Mucosa of rectum (tissue), 2 donors: Measurements from ENCODE around the gene ZBTB5.
"Not testable (repeated sequence)": the region's sequence is repeated elsewhere in the genome, so short reads cannot be mapped to it uniquely, and the experiment has no call there.

ENCODE experiments used
- H3K27ac ChIP-seq, 2 donors: one replicate each; pipeline ENCODE4 v1.7.0; 2013; ENCODE audit warnings: inconsistent platforms in 2 of 2, low read depth in 2 of 2, low read length in 2 of 2
- H3K27me3 ChIP-seq, 2 donors: one replicate each; pipeline ENCODE4 v1.7.0; 2013; ENCODE audit warnings: low read length in 2 of 2; ENCODE audit not compliant: control insufficient read depth in 2 of 2, insufficient read depth in 2 of 2
- H3K36me3 ChIP-seq, 2 donors: one replicate each; pipeline ENCODE4 v1.7.0; 2013; ENCODE audit warnings: low read length in 2 of 2; ENCODE audit not compliant: control insufficient read depth in 2 of 2, insufficient read depth in 2 of 2
- H3K4me1 ChIP-seq, 2 donors: one replicate each; pipeline ENCODE4 v1.7.0; 2013; ENCODE audit warnings: low read length in 2 of 2, mild to moderate bottlenecking in 1 of 2; ENCODE audit not compliant: control insufficient read depth in 2 of 2, insufficient read depth in 2 of 2
- H3K4me3 ChIP-seq, 2 donors: one replicate each; pipeline ENCODE4 v1.7.0; 2013; ENCODE audit warnings: low read length in 2 of 2
- H3K9ac ChIP-seq, 2 donors: one replicate each; pipeline ENCODE4 v1.7.0; 2013; ENCODE audit warnings: low read length in 2 of 2, low read depth in 1 of 2, mild to moderate bottlenecking in 1 of 2
- H3K9me3 ChIP-seq, 2 donors: one replicate each; pipeline ENCODE4 v1.7.0; 2013; ENCODE audit warnings: low read length in 2 of 2; ENCODE audit not compliant: control insufficient read depth in 2 of 2
- donor health status: healthy.
- donor health status: Normal muscosa, but diverticular disease.

Gene ZBTB5

DNA sequence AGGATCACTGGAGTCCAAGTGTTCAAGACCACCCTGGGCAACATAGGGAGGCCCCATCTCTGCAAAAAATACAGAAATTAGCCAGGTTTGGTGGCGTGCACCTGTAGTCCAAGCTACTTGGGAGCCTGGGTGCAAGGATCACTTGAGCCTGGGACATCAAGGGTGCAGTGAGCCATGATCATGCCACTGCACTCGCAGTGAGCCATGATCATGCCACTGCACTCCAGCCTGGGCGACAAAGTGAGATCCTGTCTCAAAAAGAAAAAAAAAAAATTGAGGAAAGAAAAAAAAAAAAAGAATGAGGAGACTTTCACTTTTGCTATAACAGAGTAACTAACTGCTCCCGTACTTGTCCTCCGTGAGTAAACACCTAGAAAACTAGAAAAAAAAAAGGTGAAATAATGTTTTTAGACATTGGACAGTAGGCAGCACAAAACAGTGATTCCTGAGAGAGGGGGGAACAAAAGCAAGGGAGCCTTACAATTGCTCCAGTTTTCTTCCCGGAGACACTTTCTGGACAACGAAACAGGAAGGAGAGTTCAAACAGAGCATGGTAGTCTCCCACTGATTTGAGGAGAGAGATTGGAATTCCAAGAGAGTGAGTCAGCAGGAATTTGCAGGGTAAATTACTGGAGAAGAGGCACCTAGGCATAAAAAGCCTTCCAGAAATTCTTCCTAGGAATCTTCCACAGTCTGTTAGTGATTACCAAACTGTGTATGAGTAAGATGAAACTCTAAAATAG, 6.9 kb upstream of the ZBTB5 start:
- Histone ChIP-seq H3K36me3 (no peaks in the 10 kb centered on the region), H3K4me3 (peak overlapping the region; percentile 53 to 82), H3K9ac (peak overlapping the region; percentile 52 to 53), H3K4me1 (peaks cover 0 to 1% of the 10 kb centered on the region in 2 donors), H3K27ac (peak overlapping the region; percentile 36 to 43), H3K27me3 (no peaks in the 10 kb centered on the region), H3K9me3 (no peaks in the 10 kb centered on the region)

DNA sequence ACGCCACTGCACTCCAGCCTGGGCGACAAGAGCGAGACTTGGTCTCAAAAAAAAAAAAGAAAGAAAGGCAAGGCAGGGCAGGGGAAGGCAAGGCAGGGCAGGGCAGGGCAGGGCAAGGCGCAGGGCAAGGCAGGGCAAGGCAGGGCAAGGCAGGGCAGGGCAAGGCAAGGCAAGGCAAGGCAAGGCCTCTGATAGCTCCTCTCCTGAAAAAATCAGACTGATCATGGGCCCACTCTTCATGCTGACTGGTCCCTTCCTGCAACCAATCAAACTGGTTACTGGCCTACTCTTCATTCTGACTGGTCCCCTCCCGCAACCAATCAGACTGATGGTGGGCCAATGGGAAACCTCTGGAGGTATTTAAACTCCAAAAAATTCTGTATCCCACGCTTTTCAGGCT, 3.4 kb upstream of the ZBTB5 start:
- no peak overlapping the region for H3K27ac ChIP-seq
- no peaks in the 10 kb centered on the region for H3K36me3 ChIP-seq
- no peak overlapping the region for H3K9ac ChIP-seq
- no peaks in the 10 kb centered on the region for H3K27me3 ChIP-seq
- H3K9me3 ChIP-seq: no peaks in the 10 kb centered on the region
- H3K4me3 ChIP-seq: no peak overlapping the region
- H3K4me1 ChIP-seq: peaks cover 9 to 19% of the 10 kb centered on the region in 2 donors

DNA sequence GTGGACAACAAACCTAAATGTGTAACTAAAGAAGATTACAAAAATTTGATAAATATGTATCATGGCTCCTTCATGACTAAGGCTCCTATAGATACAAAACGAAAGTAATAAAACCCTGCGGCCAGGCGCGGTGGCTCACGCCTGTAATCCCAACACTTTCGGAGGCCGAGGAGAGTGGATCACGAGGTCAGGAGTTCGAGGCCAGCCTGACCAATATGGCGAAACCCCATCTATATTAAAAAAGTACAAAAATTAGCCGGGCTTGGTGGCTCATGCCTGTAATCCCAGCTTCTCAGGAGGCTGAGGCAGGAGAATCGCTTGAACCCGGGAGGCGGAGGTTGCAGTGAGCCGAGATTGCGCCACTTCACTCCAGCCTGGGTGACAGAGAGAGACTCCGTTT, 2.3 kb upstream of the ZBTB5 start:
- not testable (repeated sequence) for H3K27ac ChIP-seq, H3K9ac ChIP-seq, H3K9me3 ChIP-seq, H3K27me3 ChIP-seq, H3K36me3 ChIP-seq
- Histone ChIP-seq H3K4me1 (peaks cover 10 to 20% of the 10 kb centered on the region in 2 donors), H3K4me3 (peak overlapping the region in 1 of 2 donors; percentile 41)

DNA sequence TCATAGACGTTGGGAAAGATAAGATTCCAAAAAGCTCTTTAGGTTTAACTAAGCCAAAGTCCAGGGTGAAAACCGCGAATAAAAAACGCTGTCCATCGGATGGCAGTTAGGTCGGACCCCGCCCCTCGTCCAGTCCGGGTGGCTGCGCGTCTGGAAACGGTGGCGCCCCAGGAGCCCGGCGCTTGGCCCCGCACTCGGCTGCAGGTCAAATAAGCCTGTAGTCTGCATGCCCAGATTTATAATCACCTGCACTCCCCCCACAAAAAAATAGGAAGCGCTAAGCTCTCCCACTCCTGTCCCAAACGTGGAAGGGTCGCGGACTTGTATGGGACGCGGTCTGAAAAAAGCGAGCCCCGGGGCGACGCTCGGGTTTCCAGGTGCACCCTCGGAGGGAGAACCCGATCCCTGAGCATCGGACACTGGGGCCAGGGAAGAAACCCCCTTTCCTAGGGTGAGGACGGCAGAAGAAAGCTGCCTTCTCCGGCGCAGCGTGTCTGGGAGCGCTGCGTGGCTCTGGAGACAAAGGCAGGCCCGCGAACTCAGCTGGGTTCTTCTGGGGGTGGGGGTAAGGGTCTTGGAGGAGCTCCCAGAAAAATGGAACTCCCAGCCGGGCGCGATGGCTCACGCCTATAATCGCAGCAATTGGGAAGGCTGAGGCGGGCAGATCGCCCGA, 923 bp upstream of the ZBTB5 start:
- Histone ChIP-seq H3K4me3 (peak overlapping the region; percentile 95 to 99), H3K4me1 (peaks cover 10 to 20% of the 10 kb centered on the region in 2 donors), H3K27ac (peak overlapping the region; percentile 98 to 99), H3K27me3 (no peaks in the 10 kb centered on the region), H3K36me3 (no peaks in the 10 kb centered on the region), H3K9ac (peak overlapping the region; percentile 83 to 87), H3K9me3 (no peaks in the 10 kb centered on the region)

DNA sequence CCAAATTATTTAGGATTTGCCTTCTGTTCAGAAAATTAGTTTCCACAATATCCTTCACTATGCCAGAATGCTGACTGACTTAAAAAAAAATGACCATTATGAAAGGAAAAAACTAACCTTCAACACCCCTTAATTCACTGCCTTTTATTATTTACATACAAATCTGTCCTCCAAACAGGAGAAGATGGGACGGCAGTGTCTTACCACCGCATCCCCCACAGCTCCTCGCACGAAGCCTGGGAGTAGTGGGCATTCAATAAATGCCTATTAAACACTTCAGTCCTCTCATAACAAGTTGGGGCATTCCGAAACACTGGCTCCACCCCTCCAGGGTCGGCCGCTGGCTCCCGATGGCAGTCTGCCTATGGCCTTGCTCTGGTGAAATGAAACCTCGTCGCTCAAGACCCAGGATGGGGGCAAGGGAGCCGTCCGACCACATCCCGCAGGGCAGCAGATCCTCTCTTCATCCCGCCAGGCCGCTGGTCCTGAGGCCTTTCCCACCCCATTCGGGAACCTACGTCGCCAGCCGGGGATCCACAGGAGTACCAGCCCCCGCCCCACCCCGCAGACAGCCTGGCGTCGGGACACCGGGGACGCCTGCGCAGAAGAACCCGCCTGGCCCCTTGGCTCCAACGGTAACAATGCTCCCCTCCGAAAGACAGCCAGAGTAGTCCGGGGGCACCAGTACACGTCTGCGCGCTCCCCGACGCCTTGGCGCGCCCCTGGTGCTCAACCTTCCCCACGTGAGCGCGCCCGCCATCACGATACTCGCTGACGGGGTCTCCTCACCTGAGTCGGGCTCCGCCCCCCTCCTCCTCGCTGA, 613 bp downstream of the ZBTB5 start:
- Histone ChIP-seq H3K36me3 (no peaks in the 10 kb centered on the region), H3K4me1 (peaks cover 10 to 20% of the 10 kb centered on the region in 2 donors), H3K9ac (peak overlapping the region; percentile 96 to 98), H3K27me3 (no peaks in the 10 kb centered on the region), H3K27ac (peak overlapping the region; percentile 98 to 99), H3K9me3 (no peaks in the 10 kb centered on the region), H3K4me3 (peak overlapping the region; percentile 95 to 99)

DNA sequence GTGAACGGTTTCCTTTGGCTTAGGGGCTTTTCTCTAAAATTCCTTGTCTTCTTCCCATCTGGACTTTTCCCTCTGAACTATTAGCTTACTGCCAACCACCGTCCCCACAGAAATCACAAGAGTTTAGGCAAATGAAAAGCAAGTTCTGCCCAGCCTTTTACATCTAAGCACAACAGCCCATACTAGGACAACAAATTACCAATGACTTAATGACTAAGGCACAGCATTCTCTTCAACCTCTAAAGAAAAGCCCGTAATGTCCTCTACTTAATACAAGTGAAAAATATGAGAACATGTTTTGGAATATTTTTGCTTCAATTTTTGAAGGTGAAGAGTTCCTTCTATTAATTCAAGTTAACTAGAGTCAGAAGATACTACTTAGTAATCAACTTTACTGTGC, 1.2 kb downstream of the ZBTB5 start:
- Histone ChIP-seq H3K27ac (peak overlapping the region in 1 of 2 donors; percentile 99), H3K9ac (peak overlapping the region; percentile 96 to 98), H3K27me3 (no peaks in the 10 kb centered on the region), H3K9me3 (no peaks in the 10 kb centered on the region), H3K4me1 (peaks cover 10 to 20% of the 10 kb centered on the region in 2 donors), H3K4me3 (peak overlapping the region; percentile 95 to 99), H3K36me3 (no peaks in the 10 kb centered on the region)

DNA sequence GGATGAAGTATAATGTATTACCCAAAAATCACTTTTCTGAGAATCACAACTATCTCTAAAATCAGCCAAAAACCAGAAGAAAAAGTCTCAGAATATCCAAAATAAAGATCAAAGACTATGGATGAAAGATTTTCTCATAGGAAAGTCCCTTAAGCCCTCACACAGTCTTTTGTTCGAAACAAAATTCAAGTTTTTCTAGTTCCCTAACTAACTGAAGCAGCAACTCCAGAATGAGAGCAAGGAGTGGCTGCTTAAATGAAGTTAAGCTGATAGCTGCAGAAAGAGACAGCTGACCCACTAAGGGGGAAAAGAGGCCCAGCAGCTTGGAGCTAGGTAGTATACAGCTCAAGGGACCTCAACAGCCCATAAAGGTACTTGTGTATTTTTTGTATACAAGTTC, 8.4 kb downstream of the ZBTB5 start:
- Histone ChIP-seq H3K36me3 (no peaks in the 10 kb centered on the region), H3K4me1 (peaks cover 3 to 15% of the 10 kb centered on the region in 2 donors), H3K27ac (no peak overlapping the region), H3K9me3 (no peaks in the 10 kb centered on the region), H3K4me3 (no peak overlapping the region), H3K27me3 (no peaks in the 10 kb centered on the region), H3K9ac (no peak overlapping the region)

DNA sequence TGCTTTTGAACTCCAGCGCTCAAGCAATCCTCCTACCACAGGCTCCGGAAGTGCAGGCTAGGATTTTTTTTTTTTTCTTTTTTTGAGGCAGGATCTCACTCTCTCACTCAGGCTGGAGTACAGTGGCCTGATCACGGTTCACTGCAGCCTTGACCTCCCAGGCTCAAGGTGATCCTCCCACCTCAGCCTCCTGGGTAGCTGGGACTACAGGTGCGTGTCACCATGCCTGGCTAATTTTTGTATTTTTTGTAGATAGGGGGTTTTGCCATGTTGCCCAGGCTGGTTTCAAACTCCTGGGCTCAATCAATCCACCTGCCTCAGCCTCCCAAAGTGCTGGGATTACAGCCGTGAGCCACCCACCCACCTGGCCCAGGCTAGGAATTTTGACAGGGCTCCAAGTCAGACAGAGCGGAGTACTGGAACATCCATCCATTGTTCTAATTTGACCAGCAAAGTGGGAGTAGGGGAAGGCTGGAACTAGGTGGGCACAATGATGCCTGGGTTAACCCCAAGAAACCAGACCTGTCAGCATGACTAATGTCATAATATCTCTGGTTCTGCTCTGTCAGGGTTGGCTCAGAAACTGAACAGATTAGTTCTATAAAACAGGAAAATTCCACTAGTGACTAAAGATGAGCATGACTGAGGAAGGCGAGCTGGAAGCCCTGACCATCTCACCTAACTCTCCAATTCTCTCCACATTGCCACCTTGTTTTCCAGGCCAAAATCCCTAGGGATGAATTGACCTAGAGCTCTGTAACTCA, 9.2 kb downstream of the ZBTB5 start:
- Histone ChIP-seq H3K9ac (no peak overlapping the region), H3K9me3 (no peaks in the 10 kb centered on the region), H3K27ac (no peak overlapping the region), H3K4me1 (peaks cover 3 to 15% of the 10 kb centered on the region in 2 donors), H3K4me3 (no peak overlapping the region), H3K36me3 (no peaks in the 10 kb centered on the region), H3K27me3 (no peaks in the 10 kb centered on the region)

DNA sequence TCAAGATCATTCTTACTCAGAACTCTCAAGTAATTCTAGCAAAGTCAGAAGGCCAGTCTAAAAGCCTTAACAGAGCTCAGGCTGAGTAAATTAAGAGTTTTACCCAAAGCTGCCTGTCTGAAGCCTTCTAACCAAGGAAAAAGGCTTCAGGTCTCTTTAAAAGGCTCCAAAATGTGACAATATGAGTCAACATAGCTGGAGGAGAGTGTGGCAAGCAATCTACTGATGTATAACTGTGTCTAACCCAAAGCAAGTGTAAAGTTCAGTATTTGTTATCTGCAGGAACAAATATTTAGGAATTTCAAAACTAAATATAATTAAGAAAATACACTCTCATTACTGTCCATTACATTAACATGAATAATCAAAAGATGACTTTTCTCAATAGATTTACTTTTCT, 11.0 kb downstream of the ZBTB5 start:
- H3K9ac ChIP-seq: no peak overlapping the region
- H3K4me3 ChIP-seq: no peak overlapping the region
- H3K27ac ChIP-seq: no peak overlapping the region
- H3K9me3 ChIP-seq: no peaks in the 10 kb centered on the region
- H3K4me1 ChIP-seq: peaks cover 3 to 15% of the 10 kb centered on the region in 2 donors
- no peaks in the 10 kb centered on the region for H3K27me3 ChIP-seq
- no peaks in the 10 kb centered on the region for H3K36me3 ChIP-seq
